Dendritic cell treated with granulocyte-macrophage colony-stimulating factor and Interleukin-4, amounts not matched to agents 40 ng/mL and 50 ng/mL, for 4 days (primary cell): ENCODE measurements around the gene NKAIN1.

ENCODE experiments used
- H3K27ac Mint-ChIP-seq: one replicate; pipeline ENCODE4 v1.8.0; 2022; ENCODE audit warnings: mild to moderate bottlenecking, mixed read lengths
- H3K27me3 Mint-ChIP-seq: one replicate; pipeline ENCODE4 v1.8.0; 2022; ENCODE audit warnings: mild to moderate bottlenecking, mixed read lengths
- H3K36me3 Mint-ChIP-seq: one replicate; pipeline ENCODE4 v1.8.0; 2022; ENCODE audit warnings: low read depth, mixed read lengths
- H3K4me1 Mint-ChIP-seq: one replicate; pipeline ENCODE4 v1.8.0; 2022; ENCODE audit warnings: low read depth, mixed read lengths
- H3K4me3 Mint-ChIP-seq: one replicate; pipeline ENCODE4 v1.8.0; 2022; ENCODE audit warnings: mild to moderate bottlenecking, moderate library complexity, mixed read lengths
- H3K9me3 Mint-ChIP-seq: one replicate; pipeline ENCODE4 v1.8.0; 2022; ENCODE audit warnings: mixed read lengths
- intact Hi-C: fragments of 100-400 bp; cut with micrococcal nuclease; formaldehyde crosslinking; loops from one replicate; pipeline ENCODE4 v1.15.0; 2022

Gene NKAIN1

DNA sequence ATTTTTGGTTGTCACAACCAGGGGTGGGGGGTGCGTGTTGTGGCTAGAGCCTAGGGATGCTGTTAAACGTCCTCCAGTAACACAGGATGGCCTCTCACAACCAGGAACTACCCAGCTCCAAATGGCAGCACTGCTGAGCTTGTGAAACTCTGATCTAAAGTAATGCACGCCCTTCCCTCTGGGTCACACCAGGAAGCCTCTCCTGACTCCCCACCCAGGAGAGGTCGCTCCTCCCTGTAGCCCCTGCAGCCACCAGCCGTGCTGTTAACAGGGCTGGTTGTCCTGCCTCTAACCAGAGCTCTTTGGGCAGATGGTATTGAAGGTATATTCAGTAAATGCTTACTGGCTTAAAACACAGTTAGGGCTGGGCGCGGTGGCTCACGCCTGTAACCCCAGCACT is 73.2 kb downstream of the NKAIN1 start:
- H3K9me3 Mint-ChIP-seq, result no peaks in the 10 kb centered on the region
- no peak overlapping the region for H3K4me3 Mint-ChIP-seq
- intact Hi-C loops, result no loop called here
- H3K27me3 Mint-ChIP-seq, result peaks cover 8% of the 10 kb centered on the region
- H3K36me3 Mint-ChIP-seq, result no peaks in the 10 kb centered on the region
- peaks cover 22% of the 10 kb centered on the region for H3K4me1 Mint-ChIP-seq
- no peak overlapping the region for H3K27ac Mint-ChIP-seq

DNA sequence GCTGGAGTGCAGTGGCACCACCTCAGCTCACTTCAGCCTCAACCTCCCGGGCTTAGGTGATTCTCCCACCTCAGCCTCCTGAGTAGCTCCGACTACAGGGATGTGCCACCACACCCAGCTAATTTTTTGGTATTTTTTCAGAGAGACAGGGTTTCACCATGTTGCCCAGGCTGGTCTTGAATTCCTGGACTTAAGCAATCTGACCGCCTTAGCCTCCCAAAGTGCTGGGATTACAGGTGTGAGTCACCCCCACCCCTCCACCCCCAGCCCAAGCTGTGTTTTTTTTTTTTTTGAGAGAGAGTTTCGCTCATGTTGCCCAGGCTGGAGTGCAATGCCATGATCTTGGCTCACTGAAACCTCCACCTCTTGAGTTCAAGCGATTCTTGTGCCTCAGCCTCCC is 75.4 kb downstream of the NKAIN1 start:
- Mint-ChIP-seq H3K9me3 (no peaks in the 10 kb centered on the region), H3K4me3 (no peak overlapping the region), H3K27ac (no peak overlapping the region), H3K36me3 (no peaks in the 10 kb centered on the region), H3K4me1 (peaks cover 11% of the 10 kb centered on the region), H3K27me3 (peaks cover 8% of the 10 kb centered on the region)
- intact Hi-C loops, result no loop called here

DNA sequence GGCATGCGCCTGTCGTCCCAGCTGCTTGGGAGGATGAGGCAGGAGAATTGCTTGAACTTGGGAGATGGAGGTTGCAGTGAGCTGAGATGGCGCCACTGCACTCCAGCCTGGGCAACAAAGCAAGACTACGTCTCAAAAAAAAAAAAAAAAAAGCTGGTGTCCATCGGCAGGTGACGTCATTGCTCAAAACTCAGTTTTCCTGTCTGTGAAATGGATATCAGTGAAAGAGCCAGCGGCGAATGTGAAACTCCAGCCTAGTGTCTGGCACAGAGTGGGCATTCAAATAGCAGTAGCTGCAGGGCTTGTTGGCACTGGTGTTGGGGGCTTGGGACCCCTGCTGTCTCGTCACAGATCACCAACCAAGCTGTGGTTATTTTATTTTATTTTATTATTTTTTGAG is 75.8 kb downstream of the NKAIN1 start:
- intact Hi-C loops, result no loop called here
- Mint-ChIP-seq H3K9me3 (no peaks in the 10 kb centered on the region), H3K27me3 (peaks cover 8% of the 10 kb centered on the region), H3K36me3 (no peaks in the 10 kb centered on the region), H3K4me3 (no peak overlapping the region), H3K27ac (no peak overlapping the region), H3K4me1 (peaks cover 11% of the 10 kb centered on the region)

DNA sequence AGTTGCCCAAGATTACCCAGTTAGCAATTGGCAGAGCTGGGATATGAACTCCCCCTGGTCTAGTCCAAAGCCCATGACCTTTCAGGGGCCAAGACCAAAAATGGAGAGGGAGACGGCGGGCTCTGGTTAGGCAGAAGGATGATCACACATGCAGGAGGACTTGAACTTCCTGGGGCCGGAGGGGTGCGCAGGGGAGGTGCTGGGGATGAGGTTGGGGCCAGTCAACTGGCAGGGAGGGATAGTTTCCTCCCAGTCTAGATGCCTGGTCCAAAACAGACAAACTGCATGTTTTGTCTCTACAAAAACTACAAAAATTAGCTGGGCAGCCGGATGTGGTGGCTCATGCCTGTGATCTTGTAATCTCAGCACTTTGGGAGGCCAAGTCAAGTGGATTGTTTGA is 78.1 kb downstream of the NKAIN1 start:
- intact Hi-C loops, result no loop called here
- Mint-ChIP-seq H3K4me3 (peak overlapping the region; percentile 39), H3K36me3 (no peaks in the 10 kb centered on the region), H3K27ac (no peak overlapping the region), H3K9me3 (no peaks in the 10 kb centered on the region), H3K27me3 (peaks cover 8% of the 10 kb centered on the region), H3K4me1 (peaks cover 11% of the 10 kb centered on the region)

DNA sequence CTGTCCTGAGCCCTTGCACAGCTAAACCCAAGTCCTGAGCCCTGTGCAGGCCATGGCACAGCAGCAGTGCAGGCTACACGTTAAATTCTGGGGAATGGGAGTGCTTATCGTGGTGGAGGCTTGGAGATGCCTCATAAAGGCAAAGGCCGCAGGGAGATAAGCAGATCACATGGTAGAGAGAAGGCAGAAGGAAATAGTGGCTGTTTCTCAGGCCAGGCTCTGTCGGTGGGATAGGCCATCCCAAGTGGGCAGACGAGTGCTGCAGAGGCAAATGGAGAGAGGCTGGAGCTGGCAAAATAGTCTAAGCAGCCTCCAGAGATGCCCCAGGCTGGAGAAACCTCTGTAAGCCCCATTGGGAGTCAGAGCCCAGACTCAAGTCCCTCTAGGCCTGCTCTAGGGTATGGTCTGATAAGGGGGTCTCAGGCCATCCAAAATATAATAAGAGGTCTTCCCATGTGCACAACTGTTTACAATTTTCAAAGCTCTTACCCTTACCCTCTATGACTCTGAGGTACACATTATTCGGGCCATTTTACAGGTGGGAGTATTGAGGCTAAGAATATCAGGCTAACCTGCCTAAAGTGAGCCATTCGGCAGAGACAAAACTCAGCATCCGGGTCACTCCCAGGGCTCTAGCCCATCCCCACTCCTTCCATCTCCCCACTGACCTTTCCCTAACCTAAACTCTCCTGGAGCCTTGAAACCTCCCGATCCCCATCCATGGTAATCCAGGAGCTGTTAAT is 79.6 kb downstream of the NKAIN1 start:
- Mint-ChIP-seq H3K36me3 (no peaks in the 10 kb centered on the region), H3K9me3 (no peaks in the 10 kb centered on the region), H3K27ac (no peak overlapping the region), H3K4me3 (no peak overlapping the region), H3K4me1 (peaks cover 12% of the 10 kb centered on the region), H3K27me3 (peaks cover 8% of the 10 kb centered on the region)
- intact Hi-C loops, result no loop called here

DNA sequence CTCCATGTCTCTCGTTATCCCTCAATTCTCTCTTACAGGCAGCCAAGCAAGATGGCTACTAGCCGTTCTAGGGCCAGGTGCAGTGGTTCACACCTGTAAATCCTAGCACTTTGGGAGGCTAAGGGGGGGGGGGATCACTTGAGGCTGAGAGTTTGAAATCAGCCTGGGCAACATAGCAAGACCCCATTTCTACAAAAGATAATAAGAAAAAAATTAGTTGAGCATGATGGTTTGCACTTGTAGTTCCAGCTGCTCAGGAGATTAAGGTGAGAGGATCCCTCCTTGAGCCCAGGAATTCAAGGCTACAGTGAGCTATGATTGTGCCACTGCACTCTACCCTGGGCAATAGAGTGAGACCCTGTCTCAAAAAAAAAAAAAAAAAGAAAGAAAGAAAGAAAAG is 80.4 kb downstream of the NKAIN1 start:
- intact Hi-C loops, result no loop called here
- no peaks in the 10 kb centered on the region for H3K36me3 Mint-ChIP-seq
- H3K9me3 Mint-ChIP-seq, result no peaks in the 10 kb centered on the region
- peaks cover 8% of the 10 kb centered on the region for H3K27me3 Mint-ChIP-seq
- H3K4me3 Mint-ChIP-seq, result no peak overlapping the region
- no peak overlapping the region for H3K27ac Mint-ChIP-seq
- H3K4me1 Mint-ChIP-seq, result peaks cover 12% of the 10 kb centered on the region

DNA sequence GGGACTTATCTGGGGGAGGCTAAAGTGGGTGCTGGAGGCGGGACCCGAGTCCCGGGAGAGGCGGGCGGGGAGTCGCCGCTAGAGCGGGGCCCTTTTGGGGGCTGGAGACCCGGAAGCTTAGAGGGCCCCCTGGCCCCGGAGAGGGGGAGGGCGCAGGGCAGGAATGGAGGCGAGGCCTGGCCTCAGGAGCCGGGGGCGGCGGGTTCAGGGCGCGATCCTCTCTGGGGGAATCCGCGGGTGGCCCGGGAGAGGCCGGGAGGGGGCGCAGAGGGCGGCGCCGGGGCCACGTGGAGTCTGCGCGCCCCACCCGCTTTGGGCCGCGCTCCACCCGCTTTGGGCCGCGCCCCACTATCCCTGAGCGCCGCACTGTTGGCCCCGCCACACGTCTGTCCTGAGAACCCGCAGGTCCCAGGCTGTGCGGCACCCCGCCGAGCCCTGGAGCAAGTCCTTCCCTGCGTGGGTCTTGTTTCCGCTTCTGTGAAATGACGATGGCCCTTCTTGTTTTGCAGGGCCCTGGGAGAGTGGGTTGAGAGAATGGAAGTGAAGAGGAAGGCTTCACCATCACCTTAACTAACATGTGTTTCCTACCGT is 84.4 kb downstream of the NKAIN1 start:
- H3K27me3 Mint-ChIP-seq, result no peaks in the 10 kb centered on the region
- no peaks in the 10 kb centered on the region for H3K36me3 Mint-ChIP-seq
- intact Hi-C loops, result no loop called here
- H3K27ac Mint-ChIP-seq, result peak overlapping the region; percentile 86
- H3K4me3 Mint-ChIP-seq, result peak overlapping the region; percentile 91
- no peaks in the 10 kb centered on the region for H3K9me3 Mint-ChIP-seq
- peaks cover 11% of the 10 kb centered on the region for H3K4me1 Mint-ChIP-seq

DNA sequence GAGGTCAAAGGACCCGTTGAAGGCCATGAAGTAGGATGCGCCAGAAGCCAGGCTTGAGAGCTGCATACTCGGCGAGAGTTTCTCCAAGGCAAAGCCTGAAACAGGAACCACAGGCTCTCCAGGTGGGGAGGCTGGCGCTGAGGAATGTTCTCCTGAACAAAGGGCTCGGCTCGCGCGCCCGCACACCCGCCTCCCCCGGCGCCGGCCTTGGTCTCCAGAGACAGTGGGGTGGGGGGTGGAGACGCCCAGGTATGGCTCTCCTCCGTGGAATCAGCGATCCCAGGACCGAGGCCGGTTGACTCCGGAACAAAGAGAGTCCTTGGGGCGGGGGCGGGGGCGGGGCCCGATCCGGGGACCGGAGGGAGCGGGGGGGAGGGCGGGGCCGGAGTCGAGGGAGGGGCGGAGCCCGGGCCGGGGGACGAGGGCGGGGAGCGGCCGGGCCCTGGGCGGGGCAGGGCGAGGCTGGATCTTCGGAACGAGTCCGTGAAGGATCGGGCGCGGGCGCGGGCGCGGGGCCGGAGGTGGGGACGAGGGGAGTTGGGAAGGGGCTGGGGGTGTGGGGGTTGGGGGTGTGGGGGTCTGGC is 85.0 kb downstream of the NKAIN1 start:
- Mint-ChIP-seq H3K4me3 (peak overlapping the region; percentile 91), H3K9me3 (no peaks in the 10 kb centered on the region), H3K36me3 (no peaks in the 10 kb centered on the region), H3K27me3 (no peaks in the 10 kb centered on the region), H3K4me1 (peaks cover 11% of the 10 kb centered on the region), H3K27ac (peak overlapping the region; percentile 86)
- intact Hi-C loops, result no loop called here

DNA sequence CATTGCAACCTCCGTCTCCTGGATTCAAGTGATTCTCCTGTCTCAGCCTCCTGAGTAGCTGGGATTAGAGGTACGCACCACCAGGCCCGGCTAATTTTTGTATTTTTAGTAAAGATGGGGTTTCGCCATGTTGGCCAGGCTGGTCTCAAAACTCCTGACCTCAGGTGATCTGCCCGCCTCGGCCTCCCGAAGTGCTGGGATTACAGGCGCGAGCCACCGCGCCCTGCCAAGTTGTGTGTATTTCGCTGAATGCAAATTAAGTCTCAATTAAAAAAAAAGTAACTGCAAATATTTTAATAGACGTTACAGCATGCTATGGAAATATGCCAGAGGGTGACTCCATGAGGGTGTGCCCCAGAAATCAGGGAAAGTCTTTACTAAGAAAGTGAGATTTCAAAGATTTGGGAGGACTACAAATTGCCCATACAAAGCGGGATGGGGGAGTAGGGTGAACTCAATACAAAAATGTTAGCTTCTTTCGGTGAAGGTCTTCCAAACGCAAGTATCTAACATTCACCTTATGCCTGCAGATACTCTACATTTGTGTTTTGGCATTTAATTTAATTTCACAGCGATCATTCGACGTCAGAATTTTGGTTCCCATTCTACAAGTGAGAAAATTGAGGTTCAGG is 85.6 kb downstream of the NKAIN1 start:
- intact Hi-C loops, result no loop called here
- Mint-ChIP-seq H3K27ac (peak overlapping the region; percentile 86), H3K9me3 (no peaks in the 10 kb centered on the region), H3K36me3 (no peaks in the 10 kb centered on the region), H3K4me3 (peak overlapping the region; percentile 78), H3K27me3 (no peaks in the 10 kb centered on the region), H3K4me1 (peaks cover 11% of the 10 kb centered on the region)

DNA sequence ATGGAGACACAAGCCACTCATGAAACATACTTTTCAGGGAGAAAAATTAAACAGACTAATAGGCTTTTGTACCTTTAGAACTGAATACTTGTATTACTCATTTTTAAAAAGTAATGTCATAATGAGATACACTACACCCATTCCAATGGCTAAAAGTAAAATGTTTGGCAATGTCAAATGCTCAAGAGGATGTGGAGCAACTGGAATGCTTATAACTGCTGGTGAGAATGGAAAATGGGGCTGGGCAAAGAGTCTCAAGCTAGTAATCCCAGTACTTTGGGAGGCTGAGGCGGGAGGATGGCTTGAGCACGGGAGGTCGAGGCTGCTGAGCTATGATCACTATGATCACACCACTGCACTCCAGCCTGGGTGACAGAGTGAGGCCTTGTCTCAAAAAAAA is 86.3 kb downstream of the NKAIN1 start:
- Mint-ChIP-seq H3K9me3 (no peaks in the 10 kb centered on the region), H3K4me3 (no peak overlapping the region), H3K27me3 (no peaks in the 10 kb centered on the region), H3K4me1 (peaks cover 11% of the 10 kb centered on the region), H3K27ac (no peak overlapping the region), H3K36me3 (no peaks in the 10 kb centered on the region)
- intact Hi-C loops, result no loop called here

DNA sequence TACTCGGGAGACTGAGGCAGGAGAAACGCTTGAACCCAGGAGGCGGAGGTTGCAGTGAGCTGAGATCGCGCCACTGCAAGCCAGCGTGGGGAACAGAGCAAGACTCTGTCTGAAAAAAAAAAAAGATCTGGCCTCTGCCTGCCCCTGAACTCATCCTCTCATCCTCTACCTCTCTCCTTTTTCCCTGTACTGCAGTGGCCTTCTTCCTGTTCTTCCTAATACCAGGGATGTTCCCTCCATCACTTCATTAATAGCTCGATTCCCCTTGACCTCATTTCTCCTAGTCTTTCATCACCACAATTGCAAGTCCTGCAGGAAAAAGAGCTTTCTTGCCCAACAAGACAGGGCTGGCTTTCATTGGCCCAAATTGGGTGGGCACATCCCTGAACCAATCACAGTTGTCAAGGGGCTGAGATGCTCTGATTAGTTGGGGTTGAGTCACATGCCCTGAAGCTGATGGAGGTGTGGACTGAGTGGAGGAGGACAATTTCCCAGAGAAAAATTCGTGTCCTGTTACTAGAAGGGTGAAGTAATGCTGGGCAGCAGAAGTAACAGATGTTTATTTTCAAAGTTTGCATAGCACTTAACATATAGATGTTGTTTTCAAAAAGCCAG is 87.4 kb downstream of the NKAIN1 start:
- intact Hi-C loops, result no loop called here
- no peaks in the 10 kb centered on the region for H3K36me3 Mint-ChIP-seq
- H3K27ac Mint-ChIP-seq, result no peak overlapping the region
- no peak overlapping the region for H3K4me3 Mint-ChIP-seq
- H3K9me3 Mint-ChIP-seq, result no peaks in the 10 kb centered on the region
- peaks cover 11% of the 10 kb centered on the region for H3K4me1 Mint-ChIP-seq
- no peaks in the 10 kb centered on the region for H3K27me3 Mint-ChIP-seq

DNA sequence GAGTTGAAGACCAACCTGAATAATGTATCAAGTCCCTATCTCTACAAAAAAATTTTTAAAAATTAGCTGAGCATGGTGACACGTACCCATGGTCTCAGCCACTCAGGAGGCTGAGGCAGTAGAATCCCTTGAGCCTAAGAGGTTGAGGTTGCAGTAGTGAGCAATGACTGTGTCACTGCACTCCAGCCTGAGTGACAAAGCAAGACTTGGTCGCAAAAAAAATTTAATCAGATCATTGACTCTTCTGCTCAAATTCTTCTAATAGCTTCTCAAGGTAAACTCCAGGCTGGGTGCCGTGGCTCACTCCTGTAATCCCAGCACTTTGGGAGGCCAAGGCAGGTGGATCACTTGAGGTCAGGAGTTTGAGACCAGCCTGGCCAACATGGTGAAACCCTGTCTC is 88.3 kb downstream of the NKAIN1 start:
- Mint-ChIP-seq H3K4me3 (no peak overlapping the region), H3K27me3 (peaks cover 2% of the 10 kb centered on the region), H3K4me1 (peaks cover 11% of the 10 kb centered on the region), H3K9me3 (no peaks in the 10 kb centered on the region), H3K36me3 (no peaks in the 10 kb centered on the region), H3K27ac (no peak overlapping the region)
- intact Hi-C loops, result no loop called here

DNA sequence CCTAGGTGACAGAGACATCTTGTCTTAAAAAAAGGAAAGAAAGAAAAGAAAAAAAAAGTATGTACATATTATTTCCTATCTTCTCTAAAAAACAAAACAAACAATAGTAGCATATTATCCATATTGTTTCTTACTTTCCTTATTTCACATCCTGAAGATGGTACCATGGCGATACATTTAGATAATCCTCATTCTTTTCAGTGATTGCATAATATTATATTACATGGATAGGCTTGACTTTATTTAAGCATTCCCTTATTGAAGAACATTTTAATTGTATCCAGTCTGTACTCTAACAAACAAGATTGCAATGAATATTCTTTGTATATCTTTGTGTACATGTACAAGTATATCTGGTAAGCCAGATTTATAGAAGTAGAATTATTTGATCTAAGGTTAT is 91.3 kb downstream of the NKAIN1 start:
- Mint-ChIP-seq H3K27ac (no peak overlapping the region), H3K4me1 (peaks cover 5% of the 10 kb centered on the region), H3K27me3 (peaks cover 3% of the 10 kb centered on the region), H3K9me3 (no peaks in the 10 kb centered on the region), H3K36me3 (no peaks in the 10 kb centered on the region), H3K4me3 (no peak overlapping the region)
- intact Hi-C loops, result no loop called here

DNA sequence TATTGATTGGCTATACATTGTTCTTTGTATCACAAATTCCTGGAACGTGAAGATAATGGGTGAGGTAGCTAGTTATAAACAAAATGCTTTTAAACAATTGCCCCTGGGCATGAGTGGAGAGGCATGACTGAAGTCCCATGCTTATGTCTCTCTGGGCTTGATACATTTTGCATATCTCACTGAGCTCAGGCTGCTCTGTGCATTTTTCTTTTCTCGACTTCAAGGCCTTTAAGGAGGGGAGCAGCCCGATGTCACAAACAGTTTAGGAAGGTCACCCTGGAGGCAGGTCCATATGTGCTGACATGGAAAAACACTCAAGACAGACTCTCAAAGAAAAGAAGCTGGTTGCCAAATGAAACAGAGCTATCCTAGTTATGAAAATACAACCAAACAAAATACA is 94.0 kb downstream of the NKAIN1 start:
- Mint-ChIP-seq H3K36me3 (no peaks in the 10 kb centered on the region), H3K4me1 (no peaks in the 10 kb centered on the region), H3K4me3 (no peak overlapping the region), H3K27ac (no peak overlapping the region), H3K27me3 (peaks cover 3% of the 10 kb centered on the region), H3K9me3 (no peaks in the 10 kb centered on the region)
- intact Hi-C loops, result no loop called here
